Ovary (tissue), 10 donors: ENCODE results near the gene ASPA. TPM values are rescaled to one million over a fixed set of nuclear protein-coding genes. Genes with fewer than 3 reads are reported as not detected.
"Not testable (repeated sequence)": the region's sequence is repeated elsewhere in the genome, so short reads cannot be mapped to it uniquely, and the experiment has no call there.

Experiments
- DNase-seq, 5 donors: peaks; one replicate each; pipeline ENCODE4 v3.0.0-alpha.2; 2019 to 2020
- H3K27ac ChIP-seq, 2 donors: fragments of 200-600 bp; one replicate each; pipeline versions ENCODE4 v1.5.1 to v1.8.0; 2019 to 2022
- H3K27me3 ChIP-seq: fragments of 200-600 bp; one replicate; pipeline ENCODE4 v1.8.0; 2022
- H3K36me3 ChIP-seq: fragments of 200-600 bp; sonication (generic); one replicate; pipeline ENCODE4 v1.5.1; 2019
- H3K4me1 ChIP-seq: one replicate; pipeline ENCODE4 v1.8.1; 2013; ENCODE audit warnings: mild to moderate bottlenecking, moderate library complexity; ENCODE audit not compliant: insufficient read depth
- H3K4me3 ChIP-seq: fragments of 200-600 bp; sonication (generic); one replicate; pipeline ENCODE4 v1.5.1; 2017
- H3K9me3 ChIP-seq, 2 donors: fragments of 200-600 bp in 1 of 2; sonication (generic) in 1 of 2; one replicate each; pipeline versions ENCODE4 v1.5.1 to v1.8.1; 2013 to 2019; ENCODE audit warnings: mild to moderate bottlenecking in 1 of 2, moderate library complexity in 1 of 2
- EP300 ChIP-seq: sonication (generic); formaldehyde crosslinking; IDR thresholded peaks from one replicate; pipeline ENCODE4 v1.6.1; 2017; ENCODE audit warnings: antibody characterized with exemption
- POLR2A ChIP-seq: fragments of 450-650 bp; IDR thresholded peaks from one replicate; pipeline ENCODE4 v1.6.1; 2017; ENCODE audit warnings: antibody characterized with exemption, mild to moderate bottlenecking, moderate library complexity
- WGBS, 3 donors: extraction: QIAGEN DNeasy Blood & Tissue Kit in 1 of 3; methylation state at CpG; one replicate each; pipeline versions ENCODE4 v1.1.5 to v1.1.7; 2013 to 2017; 5-methylcytosine and 5-hydroxymethylcytosine counted together
- intact Hi-C, 4 donors: fragments of 100-400 bp; cut with DNase I; formaldehyde crosslinking; loops; one replicate each; pipeline versions ENCODE4 v1.11.0 to v1.15.1; 2022 to 2023
- long read RNA-seq, 3 donors: library from polyadenylated mRNA in 2 of 3; unstranded in 2 of 3; transcript quantifications; one replicate each; pipeline ENCODE4 v2.0.0 and lab custom pipeline, GENCODE V29; 2021 to 2026
- polyA plus RNA-seq, 2 donors: library from polyadenylated mRNA; stranded (reverse); fragments of 200-250 nt in 1 of 2; fragments of 350-450 nt in 1 of 2; fragmentation: Illumina TruSeq in 1 of 2; extraction: RNeasy Lipid Tissue Mini Kit (QIAGEN cat#74804) in 1 of 2; gene quantifications; one replicate each; pipeline ENCODE4 v1.2.3, GENCODE V29; 2013 to 2014
- total RNA-seq, 7 donors: library from RNA; depleted of rRNA in 2 of 7; stranded (reverse); fragments of >200 nt in 2 of 7; fragmentation: NEBNext Ultra II Directional in 3 of 7; extraction: Animal tissue kit (Norgen Biotek cat#: 25700) in 3 of 7; gene quantifications; one replicate each; pipeline versions ENCODE4 v1.1.0 to v1.2.4, GENCODE V29; 2016 to 2023
- TF ChIP-seq, protein P1 (sequence below), 3 donors: fragments of 450-650 bp in 2 of 3; fragments of 200-600 bp in 1 of 3; IDR thresholded peaks; one replicate each; pipeline versions ENCODE4 v1.5.1 to v1.8.0; 2016 to 2022; ENCODE audit warnings: antibody characterized with exemption in 3 of 3, mild to moderate bottlenecking in 1 of 3
- donor health status: DM: no; HTN: no; CAD: no; lungs with moderate emphysema.
- donor health status: DM: no; HTN: no; CAD: no.
- donor health status: Bipolar disorder and iron deficiency.
- donor health status: DM: yes; HTN: yes; CAD: no.
- donor health status: DM: no; HTN: no; CAD: no.
- donor health status: DM: yes; HTN: yes; CAD: no.

Gene ASPA
- total RNA-seq (10 to 100 TPM in 1 of 7 donors, 1 to 10 TPM in 4, under 1 TPM in 2; 0.46 to 10.3 (median 2.9) TPM), polyA plus RNA-seq (1 to 10 TPM; 1.9 to 7.7 TPM)
- long read RNA-seq, donor 1, partial matches to known transcripts = 1 of 1 reads
- long read RNA-seq, donor 1, other reads (novel, unspliced or antisense) = 0 of 1 reads
- long read RNA-seq, donor 2, full-length matches to known transcripts = 2 of 2 reads
- long read RNA-seq, donor 2, partial matches to known transcripts = 0 of 2 reads
- long read RNA-seq, donor 2, other reads (novel, unspliced or antisense) = 0 of 2 reads
- long read RNA-seq, donor 3, full-length matches to known transcripts = 1 of 1 reads
- long read RNA-seq, donor 3, partial matches to known transcripts = 0 of 1 reads
- long read RNA-seq, donor 3, other reads (novel, unspliced or antisense) = 0 of 1 reads

DNA sequence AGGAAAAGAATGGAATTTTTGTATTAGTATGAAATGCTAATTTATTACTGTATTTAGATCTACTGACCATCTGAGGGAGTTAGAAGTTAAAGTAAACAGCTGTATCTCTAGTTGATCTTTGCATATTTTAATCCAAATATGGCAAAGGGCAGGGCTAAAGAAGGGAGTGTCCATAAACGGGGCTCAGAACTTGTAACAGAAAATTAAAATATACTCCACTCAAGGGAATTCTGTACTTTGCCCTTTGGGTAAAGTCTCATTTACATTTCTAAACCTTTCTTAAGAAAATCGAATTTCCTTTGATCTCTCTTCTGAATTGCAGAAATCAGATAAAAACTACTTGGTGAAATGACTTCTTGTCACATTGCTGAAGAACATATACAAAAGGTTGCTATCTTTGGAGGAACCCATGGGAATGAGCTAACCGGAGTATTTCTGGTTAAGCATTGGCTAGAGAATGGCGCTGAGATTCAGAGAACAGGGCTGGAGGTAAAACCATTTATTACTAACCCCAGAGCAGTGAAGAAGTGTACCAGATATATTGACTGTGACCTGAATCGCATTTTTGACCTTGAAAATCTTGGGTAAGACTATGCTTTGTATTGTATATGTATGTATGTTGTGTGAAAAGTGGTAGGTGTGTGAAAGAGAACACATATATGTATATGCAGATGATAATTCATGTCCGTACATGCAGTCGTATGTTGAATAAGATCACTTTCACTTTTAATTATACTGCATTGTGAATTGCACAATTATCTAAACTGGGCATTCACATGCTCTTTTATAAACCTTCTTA is at the start of gene ASPA:
Gene ASPA (plus strand): TSS at position 186 of the 799 bp plus-strand sequence. CDS start 163 bp downstream, at position 349.
- peaks cover 1% of the 10 kb centered on the region for H3K4me1 ChIP-seq
- no peaks in the 10 kb centered on the region for H3K9me3 ChIP-seq
- no peak for DNase-seq
- intact Hi-C loops = no loop called here
- H3K27ac ChIP-seq = peak within 1 kb of the TSS in 1 of 2 donors; percentile 0
- WGBS, 3 donors = 14 to 41% (median 25%) methylated on average over 7 of the region's 7 CpGs
- H3K36me3 ChIP-seq = no peaks in the 10 kb centered on the region
- peak within 1 kb of the TSS; percentile 19 for H3K4me3 ChIP-seq
- no peaks in the 10 kb centered on the region for H3K27me3 ChIP-seq
- TF ChIP-seq, protein P1, sequence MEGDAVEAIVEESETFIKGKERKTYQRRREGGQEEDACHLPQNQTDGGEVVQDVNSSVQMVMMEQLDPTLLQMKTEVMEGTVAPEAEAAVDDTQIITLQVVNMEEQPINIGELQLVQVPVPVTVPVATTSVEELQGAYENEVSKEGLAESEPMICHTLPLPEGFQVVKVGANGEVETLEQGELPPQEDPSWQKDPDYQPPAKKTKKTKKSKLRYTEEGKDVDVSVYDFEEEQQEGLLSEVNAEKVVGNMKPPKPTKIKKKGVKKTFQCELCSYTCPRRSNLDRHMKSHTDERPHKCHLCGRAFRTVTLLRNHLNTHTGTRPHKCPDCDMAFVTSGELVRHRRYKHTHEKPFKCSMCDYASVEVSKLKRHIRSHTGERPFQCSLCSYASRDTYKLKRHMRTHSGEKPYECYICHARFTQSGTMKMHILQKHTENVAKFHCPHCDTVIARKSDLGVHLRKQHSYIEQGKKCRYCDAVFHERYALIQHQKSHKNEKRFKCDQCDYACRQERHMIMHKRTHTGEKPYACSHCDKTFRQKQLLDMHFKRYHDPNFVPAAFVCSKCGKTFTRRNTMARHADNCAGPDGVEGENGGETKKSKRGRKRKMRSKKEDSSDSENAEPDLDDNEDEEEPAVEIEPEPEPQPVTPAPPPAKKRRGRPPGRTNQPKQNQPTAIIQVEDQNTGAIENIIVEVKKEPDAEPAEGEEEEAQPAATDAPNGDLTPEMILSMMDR (IDR thresholded peaks at IDR 0.05) = no peak
- TF ChIP-seq POLR2A = no peak
- no peak for TF ChIP-seq EP300

DNA sequence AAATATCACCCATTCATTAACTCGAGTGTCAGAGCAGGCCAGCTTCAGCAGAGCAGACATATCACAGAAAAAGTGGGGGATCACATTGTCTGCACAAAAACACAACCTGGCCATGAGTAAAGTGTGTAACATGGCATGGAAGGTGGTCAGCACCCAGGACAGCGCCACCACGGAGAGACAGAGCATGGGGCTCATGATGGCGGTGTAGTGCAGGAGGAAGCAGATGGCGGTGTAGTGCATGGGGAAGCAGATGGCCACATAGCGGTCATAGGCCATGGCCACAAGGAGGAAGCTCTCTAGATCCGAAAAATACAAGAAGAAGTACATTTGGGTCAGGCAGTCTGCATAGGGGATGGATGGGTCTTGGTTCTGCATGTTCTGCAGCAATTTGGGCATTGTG is 42.6 kb upstream of the ASPA start:
- 26 to 30% (median 27%) methylated on average over 7 of the region's 7 CpGs for WGBS, 3 donors
- H3K9me3 ChIP-seq, H3K27me3 ChIP-seq, H3K4me3 ChIP-seq, intact Hi-C loops, H3K36me3 ChIP-seq, DNase-seq, H3K4me1 ChIP-seq, H3K27ac ChIP-seq: not testable (repeated sequence)

DNA sequence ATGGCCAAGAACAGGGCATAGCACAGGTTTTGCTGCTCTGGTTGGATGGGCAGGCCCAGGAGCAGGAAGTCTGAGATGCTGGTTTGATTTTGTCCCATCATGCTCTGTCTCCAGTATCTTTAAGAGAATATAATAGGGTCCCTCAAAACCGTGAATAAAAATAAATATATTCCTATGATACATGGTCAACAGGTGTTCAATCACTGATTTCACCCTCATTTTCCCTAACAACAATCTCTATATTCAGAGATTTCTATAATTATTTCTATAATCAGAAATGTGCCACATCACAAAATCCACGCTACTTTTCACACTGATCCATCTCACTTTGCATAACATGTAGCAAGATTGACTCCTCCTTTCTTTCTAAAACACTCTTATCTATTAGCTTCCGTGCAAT is 42.1 kb upstream of the ASPA start, which contains the start of gene OR1E2:
Gene OR1E2 (minus strand): TSS at position 101 of the 400 bp plus-strand sequence. CDS start 0 bp downstream, at position 101.
- intact Hi-C loops = no loop called here
- H3K4me1 ChIP-seq = no peaks in the 10 kb centered on the region

DNA sequence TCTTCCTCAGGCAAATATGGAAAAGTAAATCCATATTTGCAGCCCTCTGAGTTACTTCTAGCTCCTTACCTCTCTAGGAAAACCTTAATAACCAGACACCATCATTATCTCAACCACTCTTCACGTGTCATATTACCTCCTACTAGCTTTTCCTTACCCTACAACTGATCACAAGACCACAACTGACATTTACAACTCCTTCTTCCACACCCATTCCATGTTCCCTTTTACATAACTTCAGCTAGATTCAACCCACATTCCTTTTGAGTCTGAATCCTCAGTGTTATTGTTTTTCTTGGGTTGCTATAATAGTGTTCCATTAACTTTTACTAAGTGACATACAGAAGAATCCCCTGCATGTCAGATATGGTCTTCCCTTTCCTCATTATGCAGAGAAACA is 37.4 kb upstream of the ASPA start:
- Histone ChIP-seq H3K27ac (no peak overlapping the region), H3K36me3 (no peaks in the 10 kb centered on the region), H3K27me3 (no peaks in the 10 kb centered on the region), H3K4me1 (no peaks in the 10 kb centered on the region), H3K4me3 (no peak overlapping the region), H3K9me3 (no peaks in the 10 kb centered on the region)
- intact Hi-C loops = no loop called here
- WGBS, 3 donors = 47 to 65% (median 57%) methylated on average over 1 of the region's 1 CpG
- TF ChIP-seq EP300 (no peak), POLR2A (no peak)
- TF ChIP-seq, protein P1 (IDR thresholded peaks at IDR 0.05) = no peak
- DNase-seq = no peak

More for the DNA sequence above, 42.1 kb upstream of the ASPA start, which contains the start of gene OR1E2:
- WGBS, 3 donors = 61 to 69% (median 68%) methylated on average over 3 of the region's 3 CpGs
- Histone ChIP-seq H3K36me3 (no peaks in the 10 kb centered on the region), H3K9me3 (no peaks in the 10 kb centered on the region), H3K27ac (no peak within 1 kb of the TSS), H3K27me3 (no peaks in the 10 kb centered on the region), H3K4me3 (no peak within 1 kb of the TSS)
- TF ChIP-seq POLR2A = no peak
- TF ChIP-seq, protein P1 (IDR thresholded peaks at IDR 0.05) = no peak
- no peak for TF ChIP-seq EP300
- DNase-seq = no peak
